NCI-H146 treated with DMSO at 0.1 percent for 48 hours (cell line): ENCODE results near the gene HFM1.
"Not testable (repeated sequence)": the region's sequence is repeated elsewhere in the genome, so short reads cannot be mapped to it uniquely, and the experiment has no call there.

Experiments
- DNase-seq: peaks from one replicate; lab custom pipeline; 2025; ENCODE audit not compliant: unreplicated experiment; lab: John Stamatoyannopoulos, UW

The HFM1 gene, protein sequence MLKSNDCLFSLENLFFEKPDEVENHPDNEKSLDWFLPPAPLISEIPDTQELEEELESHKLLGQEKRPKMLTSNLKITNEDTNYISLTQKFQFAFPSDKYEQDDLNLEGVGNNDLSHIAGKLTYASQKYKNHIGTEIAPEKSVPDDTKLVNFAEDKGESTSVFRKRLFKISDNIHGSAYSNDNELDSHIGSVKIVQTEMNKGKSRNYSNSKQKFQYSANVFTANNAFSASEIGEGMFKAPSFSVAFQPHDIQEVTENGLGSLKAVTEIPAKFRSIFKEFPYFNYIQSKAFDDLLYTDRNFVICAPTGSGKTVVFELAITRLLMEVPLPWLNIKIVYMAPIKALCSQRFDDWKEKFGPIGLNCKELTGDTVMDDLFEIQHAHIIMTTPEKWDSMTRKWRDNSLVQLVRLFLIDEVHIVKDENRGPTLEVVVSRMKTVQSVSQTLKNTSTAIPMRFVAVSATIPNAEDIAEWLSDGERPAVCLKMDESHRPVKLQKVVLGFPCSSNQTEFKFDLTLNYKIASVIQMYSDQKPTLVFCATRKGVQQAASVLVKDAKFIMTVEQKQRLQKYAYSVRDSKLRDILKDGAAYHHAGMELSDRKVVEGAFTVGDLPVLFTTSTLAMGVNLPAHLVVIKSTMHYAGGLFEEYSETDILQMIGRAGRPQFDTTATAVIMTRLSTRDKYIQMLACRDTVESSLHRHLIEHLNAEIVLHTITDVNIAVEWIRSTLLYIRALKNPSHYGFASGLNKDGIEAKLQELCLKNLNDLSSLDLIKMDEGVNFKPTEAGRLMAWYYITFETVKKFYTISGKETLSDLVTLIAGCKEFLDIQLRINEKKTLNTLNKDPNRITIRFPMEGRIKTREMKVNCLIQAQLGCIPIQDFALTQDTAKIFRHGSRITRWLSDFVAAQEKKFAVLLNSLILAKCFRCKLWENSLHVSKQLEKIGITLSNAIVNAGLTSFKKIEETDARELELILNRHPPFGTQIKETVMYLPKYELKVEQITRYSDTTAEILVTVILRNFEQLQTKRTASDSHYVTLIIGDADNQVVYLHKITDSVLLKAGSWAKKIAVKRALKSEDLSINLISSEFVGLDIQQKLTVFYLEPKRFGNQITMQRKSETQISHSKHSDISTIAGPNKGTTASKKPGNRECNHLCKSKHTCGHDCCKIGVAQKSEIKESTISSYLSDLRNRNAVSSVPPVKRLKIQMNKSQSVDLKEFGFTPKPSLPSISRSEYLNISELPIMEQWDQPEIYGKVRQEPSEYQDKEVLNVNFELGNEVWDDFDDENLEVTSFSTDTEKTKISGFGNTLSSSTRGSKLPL (N-terminal part only)

DNA sequence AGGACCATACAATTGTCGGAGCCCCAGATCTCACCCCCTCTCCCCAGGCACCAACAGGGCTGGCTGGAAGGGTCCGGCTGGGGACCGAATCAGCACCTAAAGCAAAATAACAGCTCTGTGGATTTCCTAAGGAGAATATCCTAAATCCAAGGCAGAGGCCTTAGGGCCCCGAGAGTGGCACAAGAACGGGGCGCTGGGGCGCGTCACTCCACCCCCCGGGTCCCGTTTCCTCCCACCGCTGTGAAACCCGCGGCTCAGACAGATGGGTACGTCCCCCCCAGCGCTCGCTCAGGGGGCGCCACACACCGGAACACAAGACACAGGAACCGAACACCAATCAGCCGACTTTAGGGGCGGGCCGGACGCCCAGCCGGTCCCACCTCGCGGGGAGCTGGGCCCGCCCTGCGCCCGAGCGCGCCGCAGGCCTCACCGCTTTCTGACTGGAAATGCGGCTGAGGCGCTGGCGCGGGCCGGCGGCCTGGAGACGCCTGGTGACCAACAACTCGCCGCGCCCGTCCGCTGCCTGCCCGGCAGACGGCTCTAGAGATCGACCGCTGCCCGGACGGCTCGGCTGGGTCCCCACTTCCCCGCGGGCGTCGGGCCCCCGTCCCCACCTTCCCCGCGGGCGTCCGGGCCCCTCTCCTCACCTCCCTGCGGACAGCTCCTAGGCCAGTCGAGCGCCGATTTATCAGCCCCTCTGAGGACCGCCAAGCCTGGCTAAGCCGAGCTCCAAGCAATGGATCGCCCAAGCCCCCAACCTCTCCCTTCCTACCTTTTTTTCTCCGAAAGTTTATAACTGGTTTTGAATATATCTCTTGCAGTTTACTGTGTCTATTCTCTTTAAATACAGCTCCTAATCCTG, at the start of gene HFM1:
Gene HFM1, minus strand, starts transcription at position 687 of the 862 bp plus-strand sequence. CDS start 3,755 bp downstream, outside the sequence.
- peak; percentile 73 for DNase-seq

DNA sequence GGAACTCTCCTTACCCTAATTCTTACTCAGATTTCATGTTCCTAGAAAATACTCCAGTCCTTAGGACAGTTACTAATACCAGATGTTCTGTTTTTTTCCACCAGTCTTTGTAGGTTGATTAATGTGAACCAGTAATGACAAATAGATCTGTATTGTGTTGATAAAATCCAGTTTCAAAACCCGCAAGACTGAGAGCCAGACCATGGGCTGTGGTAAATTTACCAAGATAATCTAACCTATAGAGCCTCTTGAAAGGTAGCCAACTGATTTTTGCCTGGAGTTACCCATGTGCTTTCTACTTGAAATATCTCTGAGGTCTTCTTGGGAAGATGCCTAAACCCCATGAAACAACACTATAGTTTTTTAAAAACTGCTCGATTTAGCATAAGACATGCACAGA, 49.5 kb upstream of the HFM1 start:
- no peak for DNase-seq

DNA sequence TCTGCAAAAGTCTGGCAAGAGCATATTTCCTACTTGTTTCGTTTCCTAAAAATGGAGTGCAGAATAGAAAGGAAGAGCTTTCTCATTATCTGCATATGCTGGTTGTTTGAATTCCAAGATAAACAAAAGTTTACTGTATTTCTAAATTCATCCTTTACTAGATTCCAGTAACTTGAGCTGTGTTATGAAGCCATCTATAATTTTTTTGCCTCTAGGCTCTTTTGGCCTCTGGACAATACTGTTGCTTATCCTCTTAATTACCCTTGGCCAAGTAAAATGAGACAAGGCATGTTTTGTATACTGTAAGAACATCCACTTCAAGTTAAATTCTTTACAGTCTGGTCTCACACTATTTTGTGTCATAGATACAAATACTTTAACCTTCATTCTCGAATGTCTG, 45.6 kb upstream of the HFM1 start:
- no peak for DNase-seq

DNA sequence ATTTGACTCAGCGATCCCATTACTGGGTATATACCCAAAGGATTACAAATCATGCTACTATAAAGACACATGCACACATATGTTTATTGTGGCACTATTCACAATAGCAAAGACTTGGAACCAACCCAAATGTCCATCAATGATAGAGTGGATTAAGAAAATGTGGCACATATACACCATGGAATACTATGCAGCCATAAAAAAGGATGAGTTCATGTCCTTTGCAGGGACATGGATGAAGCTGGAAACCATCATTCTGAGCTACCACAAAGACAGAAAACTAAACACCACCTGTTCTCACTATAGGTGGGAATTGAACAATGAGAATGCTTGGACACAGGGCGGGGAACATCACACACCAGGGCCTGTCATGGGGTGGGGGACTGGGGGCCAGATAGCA, 43.1 kb upstream of the HFM1 start:
- not testable (repeated sequence) for DNase-seq

DNA sequence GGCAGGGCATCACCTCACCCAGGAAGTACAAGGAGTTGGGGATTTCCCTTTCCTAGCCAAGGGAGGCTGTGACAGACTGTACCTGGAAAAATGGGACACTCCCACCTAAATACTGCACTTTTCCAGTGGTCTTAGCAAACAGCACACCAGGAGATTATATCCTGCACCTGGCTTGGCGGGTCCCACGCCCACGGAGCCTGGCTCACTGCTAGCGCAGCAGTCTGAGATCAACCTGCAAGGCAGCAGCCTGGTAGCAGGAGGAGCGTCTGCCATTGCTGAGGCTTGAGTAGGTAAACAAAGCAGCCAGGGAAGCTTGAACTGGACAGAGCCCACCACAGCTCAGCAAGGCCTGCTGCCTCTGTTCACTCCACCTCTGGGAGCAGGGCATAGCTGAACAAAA, 37.3 kb upstream of the HFM1 start:
- DNase-seq: not testable (repeated sequence)

DNA sequence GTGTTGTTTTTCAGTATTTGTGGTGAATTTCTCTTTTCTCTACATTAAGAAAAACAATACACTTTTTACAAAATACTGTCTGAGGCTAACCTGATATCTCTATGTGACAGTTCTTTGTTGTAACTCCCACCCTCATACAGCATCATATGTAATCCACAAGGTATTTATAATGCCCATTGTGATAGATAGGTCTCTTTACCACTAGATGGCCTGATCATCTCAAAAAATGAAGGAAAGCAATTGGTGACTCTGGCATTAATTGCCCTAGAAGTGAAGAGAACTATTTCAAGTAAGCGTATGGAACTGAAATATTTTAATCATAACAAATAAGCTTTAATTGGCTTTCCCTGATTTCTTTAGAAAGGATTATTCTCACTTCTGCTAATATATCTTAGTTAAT, 36.2 kb upstream of the HFM1 start:
- peak; percentile 41 for DNase-seq

DNA sequence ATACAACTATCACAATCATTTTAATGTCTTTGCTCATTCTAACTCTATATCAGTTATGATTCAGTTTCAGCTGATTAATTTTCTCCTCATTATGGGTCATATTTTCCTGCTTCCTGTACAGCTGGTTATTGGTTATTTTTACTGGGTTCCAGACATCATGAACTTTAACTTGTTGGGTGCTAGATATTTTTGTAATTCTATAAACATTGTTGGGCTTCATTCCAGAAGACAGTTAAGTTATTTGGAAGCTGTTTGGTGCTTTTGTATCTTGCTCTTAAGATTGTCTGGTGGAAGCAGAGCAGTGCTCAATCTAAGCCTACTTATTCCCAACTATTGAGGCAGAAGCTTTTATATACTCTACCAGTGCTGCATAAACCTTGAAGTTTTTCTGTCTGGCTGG, 34.4 kb upstream of the HFM1 start:
- DNase-seq: no peak

DNA sequence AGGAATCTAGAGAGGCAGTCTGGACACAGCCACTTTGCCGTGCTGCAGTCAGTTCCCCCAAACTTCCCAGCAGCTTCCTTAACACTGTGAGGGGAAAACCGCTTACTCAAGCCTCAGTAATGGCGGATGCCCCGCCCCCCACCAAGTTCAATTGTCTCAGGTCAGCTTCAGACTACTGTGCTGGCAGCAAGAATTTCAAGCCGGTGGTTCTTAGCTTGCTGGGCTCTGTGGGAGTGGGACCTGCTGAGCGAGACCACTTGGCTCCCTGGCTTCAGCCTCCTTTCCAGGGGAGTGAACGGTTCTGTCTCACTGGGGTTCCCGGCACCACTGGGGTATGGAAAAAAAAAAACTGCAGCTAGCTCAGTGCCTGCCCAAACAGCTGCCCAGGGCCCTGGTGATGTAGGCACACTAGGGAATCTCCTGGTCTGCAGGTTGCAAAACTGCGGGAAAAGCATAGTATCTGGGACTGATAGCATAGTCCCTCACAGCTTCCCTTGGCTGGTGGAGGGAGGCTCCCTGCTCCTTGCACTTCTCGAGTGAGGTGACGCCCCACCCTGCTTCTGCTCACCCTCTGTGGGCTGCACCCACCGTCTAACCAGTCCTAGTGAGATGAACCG, 23.7 kb upstream of the HFM1 start:
- no peak for DNase-seq

DNA sequence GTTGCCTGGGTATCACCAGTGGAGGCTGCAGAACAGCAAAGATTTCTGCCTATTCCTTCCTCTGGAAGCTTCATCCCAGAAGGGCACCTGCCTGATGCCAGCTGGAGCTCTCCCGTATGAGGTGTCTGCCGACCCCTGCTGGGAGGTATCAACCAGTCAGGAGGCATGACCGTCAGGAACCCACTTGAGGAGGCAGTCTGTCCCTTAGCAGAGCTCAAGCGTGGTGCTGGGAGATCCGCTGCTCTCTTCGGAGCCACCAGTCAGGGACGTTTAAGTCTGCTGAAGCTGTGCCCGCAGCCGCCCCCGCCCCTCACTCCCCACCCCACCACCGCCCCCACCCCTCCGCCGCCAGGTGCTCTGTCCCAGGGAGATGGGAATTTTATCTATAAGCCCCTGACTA, 23.1 kb upstream of the HFM1 start:
- DNase-seq: peak; percentile 25

DNA sequence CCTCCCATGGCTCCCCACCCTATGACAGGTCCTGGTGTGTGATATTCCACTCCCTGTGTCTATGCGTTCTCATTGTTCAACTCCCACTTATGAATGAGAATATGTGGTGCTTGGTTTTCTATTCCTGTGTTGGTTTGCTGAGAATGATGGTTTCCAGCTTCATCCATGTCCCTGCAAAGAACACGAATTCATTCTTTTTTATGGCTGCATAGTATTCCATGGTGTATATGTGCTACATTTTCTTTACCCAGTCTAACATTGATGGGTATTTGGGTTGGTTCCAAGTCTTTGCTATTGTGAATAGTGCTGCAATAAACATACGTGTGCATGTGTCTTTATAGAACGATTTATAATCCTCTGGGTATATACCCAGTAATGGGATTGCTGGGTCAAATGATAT, 17.9 kb upstream of the HFM1 start:
- DNase-seq: not testable (repeated sequence)

DNA sequence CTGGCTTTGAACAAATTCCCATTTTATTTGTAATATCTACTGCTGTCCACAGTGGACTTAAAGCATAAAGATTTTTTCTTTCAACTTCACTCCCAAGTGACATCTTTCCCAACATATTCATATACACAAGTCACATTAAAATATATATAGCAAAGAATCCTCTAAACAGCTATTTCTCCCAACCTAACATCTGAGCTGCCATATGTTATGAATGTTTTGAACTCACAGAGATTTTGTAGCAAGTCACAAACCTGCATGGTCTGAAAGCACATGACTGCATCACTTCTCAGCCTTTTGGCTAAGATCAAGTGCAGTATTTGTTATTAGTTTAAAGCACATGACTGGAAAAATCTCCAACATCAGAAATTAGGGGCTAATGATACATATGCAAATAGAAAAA, 7.7 kb upstream of the HFM1 start:
- DNase-seq: no peak

DNA sequence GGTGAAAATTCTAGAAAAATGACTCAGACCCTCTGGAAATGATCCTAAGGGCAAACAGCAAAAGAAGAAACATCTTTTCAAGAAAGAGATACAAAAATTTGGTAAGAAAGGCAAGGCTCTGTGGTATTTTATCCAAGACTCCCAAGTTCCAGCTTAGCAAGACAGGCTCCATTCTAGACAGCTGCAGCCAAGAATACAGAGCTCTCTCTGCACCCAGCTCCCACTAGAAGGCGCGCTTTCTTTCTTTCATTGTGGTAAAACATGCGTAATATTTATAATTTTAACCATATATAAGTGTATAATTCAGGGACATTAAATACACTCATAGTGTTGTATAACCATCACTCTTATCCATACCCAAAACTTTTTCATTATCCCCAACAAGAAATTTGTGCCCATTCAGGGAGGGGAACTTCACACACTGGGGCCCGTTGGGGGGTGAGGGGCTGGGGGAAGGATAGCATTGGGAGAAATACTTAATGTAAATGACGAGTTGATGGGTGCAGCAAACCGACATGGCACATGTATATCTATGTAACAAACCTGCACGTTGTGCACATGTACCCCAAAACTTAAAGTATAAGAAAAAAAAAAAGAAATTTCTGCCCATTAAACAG, 2.2 kb upstream of the HFM1 start:
- no peak for DNase-seq

DNA sequence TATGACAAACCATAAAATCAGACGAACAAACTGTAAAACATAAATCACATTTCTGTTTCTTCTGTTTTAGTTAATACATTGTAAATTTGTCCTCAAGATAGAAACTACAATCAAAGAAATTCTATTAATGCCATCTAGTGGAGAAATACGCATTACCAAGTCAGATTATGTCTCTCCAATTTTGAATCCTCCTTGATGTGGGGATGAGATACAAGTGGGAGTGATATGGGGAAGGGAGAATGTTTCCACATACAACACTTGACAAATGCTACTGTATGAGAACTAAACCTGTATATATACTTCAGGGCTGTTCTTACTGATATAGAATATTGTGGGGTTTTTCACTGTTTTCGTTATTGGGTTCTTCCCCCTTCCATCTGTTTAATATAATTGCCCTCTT, 2.6 kb downstream of the HFM1 start:
- peak; percentile 25 for DNase-seq

DNA sequence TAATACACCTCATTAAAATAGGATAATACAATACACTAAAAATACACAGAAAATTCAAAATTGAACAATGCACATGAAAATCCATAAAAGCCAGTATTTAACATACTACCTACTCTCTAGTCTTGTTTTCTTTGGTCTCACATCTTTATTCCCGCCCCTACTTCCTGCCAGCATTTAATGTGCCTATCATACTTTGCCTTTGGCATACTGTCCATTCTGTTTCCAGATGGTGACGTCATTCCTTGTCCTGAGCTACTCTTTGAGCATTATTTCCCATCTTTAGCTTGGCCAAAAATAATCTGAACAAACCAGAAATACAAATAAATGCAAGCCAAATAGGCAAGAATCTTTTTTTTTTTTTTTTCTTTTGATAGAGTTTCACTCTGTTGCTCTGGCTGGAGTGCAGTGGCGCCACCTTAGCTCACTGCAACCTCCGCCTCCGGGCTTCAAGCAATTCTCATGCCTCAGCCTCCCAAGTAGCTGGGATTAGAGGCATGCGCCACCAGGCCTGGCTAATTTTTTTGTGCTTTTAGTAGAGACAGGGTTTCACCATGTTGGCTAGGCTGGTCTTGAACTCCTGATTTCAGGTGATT, 4.4 kb downstream of the HFM1 start:
- DNase-seq: no peak

DNA sequence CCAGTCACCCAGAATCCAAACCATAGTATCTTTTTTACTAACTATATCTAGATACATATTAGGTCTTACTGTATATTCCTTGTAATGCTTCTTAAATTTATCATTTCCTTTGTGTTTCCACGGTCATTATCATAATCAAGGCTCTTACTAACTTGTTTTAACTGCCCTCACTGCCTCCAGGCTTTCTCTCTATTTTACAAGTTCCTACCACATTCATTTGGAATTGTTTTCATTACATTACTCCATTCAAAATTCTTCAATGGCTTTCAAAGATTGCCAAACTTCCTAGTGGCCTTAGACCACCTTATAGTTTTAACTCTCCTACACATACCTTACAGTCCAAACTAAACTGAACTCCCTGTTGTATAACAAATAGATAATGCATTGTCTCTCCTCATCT, 6.3 kb downstream of the HFM1 start:
- no peak for DNase-seq

DNA sequence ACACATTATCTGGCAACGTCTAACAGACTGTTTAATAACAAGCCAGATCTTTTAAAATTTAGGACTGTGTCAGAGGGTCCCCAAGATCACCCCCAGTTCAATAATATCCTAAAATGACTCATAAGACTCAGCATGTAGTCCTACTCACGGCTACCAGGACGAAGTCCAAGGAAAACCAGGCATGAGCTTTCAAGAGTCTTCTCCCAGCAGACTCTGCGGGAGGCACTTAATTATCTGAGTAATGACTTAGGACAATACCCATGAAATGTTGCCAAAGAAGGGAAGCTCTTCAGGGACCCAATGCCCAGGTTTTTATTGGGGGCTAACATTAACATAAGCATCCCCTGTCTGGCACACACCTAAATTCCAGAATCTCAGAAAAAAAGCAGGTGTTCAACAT, 7.0 kb downstream of the HFM1 start:
- DNase-seq: no peak

DNA sequence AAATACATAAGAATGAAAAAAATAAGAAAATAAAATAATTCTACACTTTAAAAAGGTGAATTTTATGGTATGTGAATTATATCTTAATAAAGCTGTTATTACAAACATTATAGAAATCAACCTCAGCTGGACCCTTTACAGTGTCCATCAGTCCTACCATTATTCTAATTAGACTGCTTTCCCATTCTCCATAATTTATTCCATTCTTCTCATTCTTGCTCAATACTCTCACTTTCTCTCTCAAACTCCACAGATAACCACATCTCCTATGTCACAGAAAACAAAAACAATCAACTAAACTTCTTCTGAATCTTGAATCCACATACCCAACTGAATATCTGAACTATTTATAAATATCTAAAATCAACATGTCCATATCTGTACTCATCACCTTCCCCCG, 11.6 kb downstream of the HFM1 start:
- no peak for DNase-seq

DNA sequence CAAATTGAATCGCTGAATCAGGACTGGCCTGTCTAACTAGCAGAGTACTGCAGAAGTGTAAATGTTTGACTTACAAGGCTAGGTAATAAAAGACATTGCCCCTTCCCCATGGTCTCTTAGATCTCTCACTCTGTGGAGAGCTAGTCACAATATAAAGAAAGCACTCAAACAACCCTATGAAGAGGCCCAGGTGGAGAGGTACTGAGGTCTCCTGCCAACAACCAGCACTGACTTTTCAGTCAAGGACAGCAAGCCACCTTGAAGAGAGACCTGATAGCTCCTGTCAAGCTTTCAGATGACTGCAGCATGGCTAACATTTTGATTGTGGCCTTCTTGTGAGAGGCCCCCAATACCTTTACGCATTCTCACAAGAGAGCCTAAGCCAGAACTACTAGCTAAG, 18.5 kb downstream of the HFM1 start:
- DNase-seq: peak; percentile 23

DNA sequence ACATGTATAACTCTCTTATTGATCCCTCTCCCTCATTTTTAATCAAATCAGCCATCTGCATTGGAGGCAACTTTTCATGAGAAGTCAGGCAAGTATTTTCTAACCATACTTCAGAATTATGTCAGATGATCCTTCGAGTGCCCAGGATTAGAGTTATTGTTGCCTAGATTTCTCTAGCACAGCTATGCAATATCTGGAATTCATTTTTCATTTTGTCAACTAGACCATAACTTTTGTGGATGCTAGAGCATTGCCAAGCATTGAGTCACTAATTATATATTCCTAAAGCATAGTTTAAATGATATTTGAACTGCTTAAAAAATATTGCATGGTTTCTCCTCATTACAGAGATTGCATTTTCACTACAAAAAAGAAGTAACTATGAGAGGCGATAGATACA, 21.2 kb downstream of the HFM1 start:
- no peak for DNase-seq
